IMR-90 (cell line): Measurements from ENCODE around the gene IFRD1. TPM values are rescaled to one million over a fixed set of nuclear protein-coding genes. Genes with fewer than 3 reads are reported as not detected.

Source experiments
- ATAC-seq: fragments of 200-7000 bp; cut with Tn5 transposase; 2 replicates; pipeline ENCODE4 v1.9.1; 2020; ENCODE audit warnings: low read depth, mild to moderate bottlenecking, moderate library complexity
- BruUV-seq: library from RNA; stranded (reverse); fragments of 400-500 nt; replicated peaks from 2 replicates; lab custom pipeline; 2021; lab: Mats Ljungman, UMichigan
- CTCF ChIA-PET: fragments of 300-600 bp; formaldehyde crosslinking; extraction: SDS; loops from one replicate; lab custom pipeline; 2021; ENCODE audit warnings: antibody characterized with exemption; lab: Yijun Ruan, JAX
- POLR2A ChIA-PET: fragments of 300-600 bp; sonication (Branson Sonifier 250); formaldehyde crosslinking; loops from one replicate; lab custom pipeline; 2022; ENCODE audit warnings: antibody characterized with exemption; ENCODE audit not compliant: unreplicated experiment; lab: Charles Lee
- DNase-seq: peaks from one replicate; pipeline ENCODE4 v3.0.0; 2013
- H2AFZ ChIP-seq: replicated peaks from 2 replicates; pipeline ENCODE3; 2013; ENCODE audit warnings: low read length, mild to moderate bottlenecking; ENCODE audit not compliant: poor library complexity
- H2AK5ac ChIP-seq: 2 replicates; pipeline ENCODE4 v1.6.1; 2013; ENCODE audit warnings: low read depth, low read length, inconsistent platforms
- H2AK9ac ChIP-seq: replicated peaks from 2 replicates; pipeline ENCODE3; 2013; ENCODE audit warnings: mild to moderate bottlenecking, low read depth, low read length, moderate library complexity; ENCODE audit not compliant: poor library complexity
- H2BK120ac ChIP-seq: 2 replicates; pipeline ENCODE4 v1.6.1; 2013; ENCODE audit warnings: low read depth, low read length, inconsistent platforms
- H2BK15ac ChIP-seq: 3 replicates; pipeline ENCODE4 v1.6.1; 2013; ENCODE audit warnings: low read depth, low read length, inconsistent platforms
- H2BK20ac ChIP-seq: 2 replicates; pipeline ENCODE4 v1.6.1; 2013; ENCODE audit warnings: low read depth, mild to moderate bottlenecking, inconsistent platforms, low read length, moderate library complexity
- H2BK5ac ChIP-seq: 2 replicates; pipeline ENCODE4 v1.6.1; 2013; ENCODE audit warnings: mild to moderate bottlenecking, low read depth, low read length, inconsistent platforms; ENCODE audit not compliant: poor library complexity, severe bottlenecking
- H3K14ac ChIP-seq: replicated peaks from 2 replicates; pipeline ENCODE4 v1.6.1; 2013; ENCODE audit warnings: low read depth, low read length, inconsistent platforms
- H3K18ac ChIP-seq: 2 replicates; pipeline ENCODE4 v1.6.1; 2013; ENCODE audit warnings: low read depth, low read length, control low read depth
- H3K23ac ChIP-seq: 2 replicates; pipeline ENCODE4 v1.6.1; 2013; ENCODE audit warnings: low read depth, low read length, inconsistent platforms
- H3K27ac ChIP-seq: 2 replicates; pipeline ENCODE4 v1.5.1; 2013; ENCODE audit warnings: mild to moderate bottlenecking, control low read depth, low read length; ENCODE audit not compliant: insufficient read depth
- H3K27me3 ChIP-seq: 2 replicates; pipeline ENCODE4 v1.6.1; 2013; ENCODE audit warnings: low read length; ENCODE audit not compliant: control insufficient read depth, insufficient read depth
- H3K36me3 ChIP-seq: 2 replicates; pipeline ENCODE4 v1.6.1; 2013; ENCODE audit warnings: low read length, mixed read lengths; ENCODE audit not compliant: control insufficient read depth, insufficient read depth
- H3K4ac ChIP-seq: 2 replicates; pipeline ENCODE4 v1.6.1; 2013; ENCODE audit warnings: low read depth, low read length, inconsistent platforms
- H3K4me1 ChIP-seq: 2 replicates; pipeline ENCODE4 v1.6.1; 2013; ENCODE audit warnings: low read length, mixed read lengths; ENCODE audit not compliant: control insufficient read depth, insufficient read depth
- H3K4me2 ChIP-seq: 2 replicates; pipeline ENCODE4 v1.6.1; 2013; ENCODE audit warnings: low read depth, mild to moderate bottlenecking, control low read depth, low read length, moderate library complexity
- H3K4me3 ChIP-seq: 2 replicates; pipeline ENCODE4 v1.5.1; 2013; ENCODE audit warnings: low read depth, mild to moderate bottlenecking, control low read depth, low read length, moderate library complexity; ENCODE audit not compliant: insufficient read depth
- H3K56ac ChIP-seq: 2 replicates; pipeline ENCODE4 v1.6.1; 2013; ENCODE audit warnings: low read length, inconsistent platforms; ENCODE audit not compliant: insufficient read depth; ENCODE audit errors: extremely low read depth
- H3K79me1 ChIP-seq, 2 experiments: 2 replicates each; pipeline ENCODE4 v1.6.1; 2013; ENCODE audit warnings: low read length in 2 of 2, inconsistent platforms in 1 of 2, low read depth in 1 of 2
- H3K9ac ChIP-seq: 2 replicates; pipeline ENCODE4 v1.6.1; 2013; ENCODE audit warnings: low read depth, low read length, control low read depth
- H3K9me1 ChIP-seq: 2 replicates; pipeline ENCODE4 v1.6.1; 2013; ENCODE audit warnings: low read length, inconsistent platforms; ENCODE audit not compliant: insufficient read depth
- H3K9me3 ChIP-seq: 2 replicates; pipeline ENCODE4 v1.6.1; 2013; ENCODE audit warnings: low read length; ENCODE audit not compliant: control insufficient read depth, insufficient read depth
- H4K20me1 ChIP-seq: 2 replicates; pipeline ENCODE4 v1.6.1; 2013; ENCODE audit warnings: low read length, inconsistent platforms; ENCODE audit not compliant: insufficient read depth
- H4K5ac ChIP-seq: 2 replicates; pipeline ENCODE4 v1.6.1; 2013; ENCODE audit warnings: mild to moderate bottlenecking, low read depth, low read length, control low read depth
- H4K8ac ChIP-seq, 2 experiments: 2 replicates each; pipeline ENCODE4 v1.6.1; 2013; ENCODE audit warnings: low read depth in 2 of 2, low read length in 2 of 2, control low read depth in 1 of 2, inconsistent platforms in 1 of 2
- H4K91ac ChIP-seq: 2 replicates; pipeline ENCODE4 v1.6.1; 2013; ENCODE audit warnings: low read depth, low read length, inconsistent platforms; ENCODE audit not compliant: insufficient read depth
- BHLHE40 ChIP-seq: fragments of 150-350 bp; IDR thresholded peaks from 2 replicates; pipeline ENCODE4 v1.6.1; 2016; ENCODE audit warnings: mild to moderate bottlenecking, low read depth, low read length
- CHD1 ChIP-seq: IDR thresholded peaks from 2 replicates; pipeline ENCODE4 v1.6.1; 2012; ENCODE audit warnings: low read depth, low read length, improper control_type of control experiment
- ELK1 ChIP-seq: fragments of 150-350 bp; IDR thresholded peaks from 2 replicates; pipeline ENCODE4 v1.6.1; 2016; ENCODE audit warnings: low read depth, mild to moderate bottlenecking, low read length, moderate library complexity, borderline replicate concordance
- FOS ChIP-seq: fragments of 150-350 bp; IDR thresholded peaks from 2 replicates; pipeline ENCODE4 v1.6.1; 2016; ENCODE audit warnings: low read depth, low read length
- MAFK ChIP-seq: IDR thresholded peaks from 2 replicates; pipeline ENCODE4 v1.6.1; 2012; ENCODE audit warnings: low read depth, low read length, improper control_type of control experiment
- MAZ ChIP-seq: IDR thresholded peaks from 2 replicates; pipeline ENCODE4 v1.6.1; 2012; ENCODE audit warnings: low read depth, mild to moderate bottlenecking, low read length, improper control_type of control experiment, moderate library complexity, borderline replicate concordance
- MXI1 ChIP-seq: IDR thresholded peaks from 2 replicates; pipeline ENCODE4 v1.6.1; 2012; ENCODE audit warnings: low read depth, mild to moderate bottlenecking, low read length, moderate library complexity, borderline replicate concordance
- SMC3 ChIP-seq: fragments of 150-350 bp; IDR thresholded peaks from 2 replicates; pipeline ENCODE4 v1.6.1; 2016; ENCODE audit warnings: low read depth, mild to moderate bottlenecking, antibody characterized with exemption, low read length, moderate library complexity
- WGBS, 2 experiments: methylation state at CpG; one replicate each; pipeline versions ENCODE4 v1.1.5 to v1.1.7; 2013; ENCODE audit warnings: missing lambda C conversion rate in 2 of 2; ENCODE audit not compliant: insufficient read length in 1 of 2; ENCODE audit errors: extremely low coverage in 2 of 2; 5-methylcytosine and 5-hydroxymethylcytosine counted together
- dilution Hi-C: fragments of 300-500 bp; cut with HindIII; formaldehyde crosslinking; loops from one replicate; pipeline ENCODE4 v1.14.3; 2018; ENCODE audit warnings: low sequenced_read_pairs; ENCODE audit not compliant: unreplicated experiment
- in situ Hi-C: fragments of 300-500 bp; cut with MboI; formaldehyde crosslinking; loops from 3 replicates; pipeline ENCODE4 v1.14.3; 2019; ENCODE audit warnings: low sequenced_read_pairs, inconsistent platforms, mixed read lengths
- intact Hi-C: fragments of 100-400 bp; cut with micrococcal nuclease; formaldehyde crosslinking; loops from 2 replicates; pipeline ENCODE4 v1.10.0; 2022
- polyA plus RNA-seq, 3 experiments: library from polyadenylated mRNA; depleted of rRNA; stranded (reverse); fragments of >200 nt; gene quantifications; 2 replicates each; pipeline ENCODE4 v1.2.3, GENCODE V29; 2012; ENCODE audit warnings: low replicate concordance in 1 of 3
- total RNA-seq: library from RNA; depleted of rRNA; stranded (reverse); fragments of >200 nt; gene quantifications from 2 replicates; pipeline ENCODE4 v1.2.3, GENCODE V29; 2012

Gene IFRD1
- total and polyA plus RNA-seq, 2 of the 4 experiments (the other 2 are of a cell fraction) = 18.3 to 25.3 TPM

- H4K5ac ChIP-seq = no peak overlapping the region
- no peak overlapping the region for H3K9ac ChIP-seq
- no peak overlapping the region for H3K27ac ChIP-seq
- TF ChIP-seq MAZ = no peak
- TF ChIP-seq BHLHE40 = no peak
- no peak for TF ChIP-seq CHD1
- no peak for TF ChIP-seq MXI1
- no peak for TF ChIP-seq ELK1
- TF ChIP-seq SMC3 = no peak
- TF ChIP-seq MAFK = no peak
- TF ChIP-seq FOS = no peak
- H2BK15ac ChIP-seq = no peak overlapping the region
- ChIA-PET CTCF (no interaction called here), POLR2A (no interaction called here)
- no peak overlapping the region for H3K56ac ChIP-seq
- no CpG with 5 or more reads among the region's 3 CpGs for WGBS, 2 experiments
- no peaks in the 10 kb centered on the region for H3K79me1 ChIP-seq
- dilution Hi-C loops (no loop called here), in situ Hi-C loops (no loop called here), intact Hi-C loops (loop anchor here (5.0 kb wide), 1 partner anchor 397 kb away; no protein-coding TSS in a partner anchor)
- no peak overlapping the region for H3K18ac ChIP-seq
- no peak overlapping the region for H2AK5ac ChIP-seq
- H3K9me3 ChIP-seq = no peaks in the 10 kb centered on the region
- H3K36me3 ChIP-seq = no peaks in the 10 kb centered on the region
- no peaks in the 10 kb centered on the region for H4K20me1 ChIP-seq
- no peak overlapping the region for H2BK20ac ChIP-seq
- H3K4me1 ChIP-seq = no peaks in the 10 kb centered on the region
- H4K91ac ChIP-seq = no peak overlapping the region
- no peak overlapping the region for H2BK120ac ChIP-seq
- no peak overlapping the region for H3K14ac ChIP-seq
- H2AK9ac ChIP-seq = no peak overlapping the region
- no peak overlapping the region for H3K23ac ChIP-seq
- H2AFZ ChIP-seq = no peak overlapping the region
- H3K9me1 ChIP-seq = no peaks in the 10 kb centered on the region
- H3K4me2 ChIP-seq = no peak overlapping the region
- H2BK5ac ChIP-seq = no peak overlapping the region
- no peaks in the 10 kb centered on the region for H3K27me3 ChIP-seq
- H3K4me3 ChIP-seq = no peak overlapping the region
- ATAC-seq (no peak), DNase-seq (no peak)
- no TSS peak for BruUV-seq
- no peak overlapping the region for H3K4ac ChIP-seq
- H4K8ac ChIP-seq = no peak overlapping the region
Observed at GRCh38 chr7:112500619-112501018, 50.4 kb downstream of the IFRD1 start.
